Natural killer cell (primary cell): ENCODE measurements around the gene ASXL3. TPM values are rescaled to one million over a fixed set of nuclear protein-coding genes. Genes with fewer than 3 reads are reported as not detected.

Experiments
- ATAC-seq, 3 donors: fragments of 150-1000 bp in 2 of 3; fragments of 200-7000 bp in 1 of 3; cut with Tn5 transposase; 1 replicate in 1 of 3; 2 replicates in 2 of 3; pipeline ENCODE4 v1.10.0; 2021; ENCODE audit warnings: mild to moderate bottlenecking in 2 of 3, moderate library complexity in 2 of 3
- DNase-seq, 2 donors: peaks; one replicate each; pipeline versions ENCODE4 v3.0.0 to v3.0.0-alpha.2; 2013 to 2021; ENCODE audit warnings: mixed read lengths in 1 of 2
- H3K27ac ChIP-seq: one replicate; pipeline ENCODE4 v1.5.1; 2013; ENCODE audit warnings: mild to moderate bottlenecking, low read length
- H3K27me3 ChIP-seq: one replicate; pipeline ENCODE4 v1.6.1; 2013; ENCODE audit warnings: low read length; ENCODE audit not compliant: control insufficient read depth, insufficient read depth
- H3K36me3 ChIP-seq: one replicate; pipeline ENCODE4 v1.6.1; 2013; ENCODE audit warnings: low read length; ENCODE audit not compliant: control insufficient read depth, insufficient read depth
- H3K4me1 ChIP-seq: one replicate; pipeline ENCODE4 v1.6.1; 2013; ENCODE audit warnings: low read length; ENCODE audit not compliant: control insufficient read depth, insufficient read depth
- H3K4me3 ChIP-seq: one replicate; pipeline ENCODE4 v1.5.1; 2013; ENCODE audit warnings: low read length
- H3K9me3 ChIP-seq: one replicate; pipeline ENCODE4 v1.6.1; 2013; ENCODE audit warnings: low read length; ENCODE audit not compliant: control insufficient read depth, insufficient read depth
- H3K27ac Mint-ChIP-seq, 2 donors: one replicate each; pipeline ENCODE4 v1.8.0; 2022; ENCODE audit warnings: mild to moderate bottlenecking in 2 of 2, mixed read lengths in 2 of 2, moderate library complexity in 1 of 2
- H3K27me3 Mint-ChIP-seq, 2 donors: one replicate each; pipeline ENCODE4 v1.8.0; 2022; ENCODE audit warnings: low read depth in 2 of 2, mixed read lengths in 2 of 2
- H3K36me3 Mint-ChIP-seq: one replicate; pipeline ENCODE4 v1.8.0; 2022; ENCODE audit warnings: mixed read lengths
- H3K4me1 Mint-ChIP-seq, 2 donors: one replicate each; pipeline ENCODE4 v1.8.0; 2022; ENCODE audit warnings: mixed read lengths in 2 of 2
- H3K4me3 Mint-ChIP-seq: one replicate; pipeline ENCODE4 v1.8.0; 2022; ENCODE audit warnings: mild to moderate bottlenecking, moderate library complexity, mixed read lengths
- H3K9me3 Mint-ChIP-seq, 2 donors: one replicate each; pipeline ENCODE4 v1.8.0; 2022; ENCODE audit warnings: mixed read lengths in 2 of 2
- WGBS: methylation state at CpG from one replicate; pipeline ENCODE4 v1.1.7; 2013; ENCODE audit warnings: missing lambda C conversion rate; ENCODE audit not compliant: insufficient coverage; 5-methylcytosine and 5-hydroxymethylcytosine counted together
- intact Hi-C: fragments of 100-400 bp; cut with micrococcal nuclease; formaldehyde crosslinking; loops from one replicate; pipeline ENCODE4 v1.14.2; 2022
- total RNA-seq, 4 donors: library from RNA; stranded (reverse); fragments of 120-200 nt in 1 of 4; gene quantifications; one replicate each; pipeline versions ENCODE4 v1.2.3 to v1.2.4, GENCODE V29; 2013 to 2022
- TF ChIP-seq, protein P1 (sequence below): fragments of 200-600 bp; IDR thresholded peaks from one replicate; pipeline ENCODE4 v1.8.0; 2022; ENCODE audit warnings: antibody characterized with exemption

The ASXL3 gene
- total RNA-seq, 3 donors from 2014 or later (not counting 1 experiment from before 2014, with no cell fraction given), result not detected

- Mint-ChIP-seq H3K4me1 (no peaks in the 10 kb centered on the region), H3K27ac (no peak overlapping the region), H3K27me3 (no peaks in the 10 kb centered on the region), H3K4me3 (no peak overlapping the region), H3K36me3 (peaks cover 9% of the 10 kb centered on the region), H3K9me3 (peaks cover 3 to 8% of the 10 kb centered on the region in 2 donors)
- no peak overlapping the region for H3K4me3 ChIP-seq
- no peak for DNase-seq
- 69% methylated on average over 4 of the region's 4 CpGs for WGBS
- no peaks in the 10 kb centered on the region for H3K4me1 ChIP-seq
- TF ChIP-seq, protein P1, sequence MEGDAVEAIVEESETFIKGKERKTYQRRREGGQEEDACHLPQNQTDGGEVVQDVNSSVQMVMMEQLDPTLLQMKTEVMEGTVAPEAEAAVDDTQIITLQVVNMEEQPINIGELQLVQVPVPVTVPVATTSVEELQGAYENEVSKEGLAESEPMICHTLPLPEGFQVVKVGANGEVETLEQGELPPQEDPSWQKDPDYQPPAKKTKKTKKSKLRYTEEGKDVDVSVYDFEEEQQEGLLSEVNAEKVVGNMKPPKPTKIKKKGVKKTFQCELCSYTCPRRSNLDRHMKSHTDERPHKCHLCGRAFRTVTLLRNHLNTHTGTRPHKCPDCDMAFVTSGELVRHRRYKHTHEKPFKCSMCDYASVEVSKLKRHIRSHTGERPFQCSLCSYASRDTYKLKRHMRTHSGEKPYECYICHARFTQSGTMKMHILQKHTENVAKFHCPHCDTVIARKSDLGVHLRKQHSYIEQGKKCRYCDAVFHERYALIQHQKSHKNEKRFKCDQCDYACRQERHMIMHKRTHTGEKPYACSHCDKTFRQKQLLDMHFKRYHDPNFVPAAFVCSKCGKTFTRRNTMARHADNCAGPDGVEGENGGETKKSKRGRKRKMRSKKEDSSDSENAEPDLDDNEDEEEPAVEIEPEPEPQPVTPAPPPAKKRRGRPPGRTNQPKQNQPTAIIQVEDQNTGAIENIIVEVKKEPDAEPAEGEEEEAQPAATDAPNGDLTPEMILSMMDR, result no peak
- no peaks in the 10 kb centered on the region for H3K27me3 ChIP-seq
- H3K9me3 ChIP-seq, result peaks cover 3% of the 10 kb centered on the region
- H3K27ac ChIP-seq, result no peak overlapping the region
- ATAC-seq, result no peak
- H3K36me3 ChIP-seq, result no peaks in the 10 kb centered on the region
- intact Hi-C loops, result no loop called here
Measured at GRCh38 chr18:33712719-33713118, 134.7 kb downstream of the ASXL3 start.

DNA sequence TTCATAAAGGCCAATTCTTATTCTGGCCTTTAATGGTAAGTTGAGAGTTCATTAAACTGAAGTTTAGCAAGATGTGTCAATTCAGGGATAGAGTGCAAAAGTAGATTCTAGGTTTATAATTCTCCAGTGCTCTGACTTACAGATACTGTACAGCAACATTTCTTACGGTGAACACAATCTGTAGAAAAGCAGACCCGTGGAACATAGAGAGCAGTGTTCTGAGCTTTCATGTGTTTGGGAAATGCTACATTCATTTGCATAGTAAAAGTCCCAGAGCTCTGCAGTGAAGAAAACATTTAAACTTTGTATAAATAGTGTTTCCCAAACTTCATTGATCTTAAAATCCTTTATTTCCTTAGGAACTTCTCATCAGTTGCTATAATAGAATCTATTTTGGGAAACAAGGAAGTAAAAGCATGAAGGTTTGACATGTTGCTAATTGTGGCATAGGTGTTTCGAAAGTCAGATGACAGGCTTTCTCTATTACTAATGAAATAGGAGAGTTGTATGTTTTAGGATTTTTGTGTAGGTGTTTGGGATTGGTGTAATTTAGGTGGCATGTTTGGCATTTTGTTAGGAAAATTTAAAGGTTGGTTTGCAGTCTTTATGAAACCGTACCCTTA is 138.2 kb downstream of the ASXL3 start:
- TF ChIP-seq, protein P1, result no peak
- no peak for DNase-seq
- intact Hi-C loops, result no loop called here
- H3K27me3 Mint-ChIP-seq, result no peaks in the 10 kb centered on the region
- no peaks in the 10 kb centered on the region for H3K4me1 Mint-ChIP-seq
- 85% methylated on average over 4 of the region's 4 CpGs for WGBS
- Histone ChIP-seq H3K27ac (no peak overlapping the region), H3K4me1 (no peaks in the 10 kb centered on the region), H3K9me3 (peaks cover 3% of the 10 kb centered on the region), H3K27me3 (no peaks in the 10 kb centered on the region), H3K36me3 (no peaks in the 10 kb centered on the region), H3K4me3 (no peak overlapping the region)
- peaks cover 9% of the 10 kb centered on the region for H3K36me3 Mint-ChIP-seq
- H3K9me3 Mint-ChIP-seq, result peaks cover 3 to 10% of the 10 kb centered on the region in 2 donors
- ATAC-seq, result no peak
- H3K4me3 Mint-ChIP-seq, result no peak overlapping the region
- H3K27ac Mint-ChIP-seq, result no peak overlapping the region

DNA sequence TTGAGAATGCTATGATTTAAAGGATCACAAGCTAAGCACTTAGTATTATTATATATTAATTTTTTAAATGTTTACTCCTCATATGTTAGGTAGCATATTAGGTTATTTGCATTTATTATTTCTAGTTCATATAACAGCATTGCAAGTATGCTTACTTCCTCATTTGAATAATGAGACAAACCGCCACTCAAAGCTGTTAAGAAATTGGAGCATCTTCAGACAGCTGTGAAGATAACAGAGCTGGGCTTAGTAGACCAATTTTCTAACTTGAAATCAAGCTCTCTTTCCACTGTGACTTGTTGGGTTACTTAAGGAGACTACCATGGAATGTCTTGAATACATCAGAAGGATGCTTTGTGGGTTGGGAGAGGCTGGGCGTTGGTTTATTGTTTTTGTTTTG is 139.3 kb downstream of the ASXL3 start:
- no peak overlapping the region for H3K4me3 ChIP-seq
- ATAC-seq (no peak), DNase-seq (no peak)
- intact Hi-C loops, result no loop called here
- no peaks in the 10 kb centered on the region for H3K4me1 Mint-ChIP-seq
- H3K9me3 Mint-ChIP-seq, result peaks cover 3 to 10% of the 10 kb centered on the region in 2 donors
- no peaks in the 10 kb centered on the region for H3K27me3 ChIP-seq
- H3K27ac ChIP-seq, result no peak overlapping the region
- TF ChIP-seq, protein P1, result no peak
- H3K9me3 ChIP-seq, result peaks cover 3% of the 10 kb centered on the region
- no peak overlapping the region for H3K4me3 Mint-ChIP-seq
- no peak overlapping the region for H3K27ac Mint-ChIP-seq
- 90% methylated on average over 2 of the region's 2 CpGs for WGBS
- no peaks in the 10 kb centered on the region for H3K27me3 Mint-ChIP-seq
- H3K36me3 Mint-ChIP-seq, result peaks cover 9% of the 10 kb centered on the region
- no peaks in the 10 kb centered on the region for H3K4me1 ChIP-seq
- no peaks in the 10 kb centered on the region for H3K36me3 ChIP-seq

- DNase-seq (no peak), ATAC-seq (no peak)
- Histone ChIP-seq H3K27ac (no peak overlapping the region), H3K4me1 (no peaks in the 10 kb centered on the region), H3K27me3 (no peaks in the 10 kb centered on the region), H3K9me3 (no peaks in the 10 kb centered on the region), H3K4me3 (no peak overlapping the region), H3K36me3 (no peaks in the 10 kb centered on the region)
- Mint-ChIP-seq H3K36me3 (peaks cover 3% of the 10 kb centered on the region), H3K27me3 (no peaks in the 10 kb centered on the region), H3K9me3 (peaks cover 3 to 8% of the 10 kb centered on the region in 2 donors), H3K4me1 (no peaks in the 10 kb centered on the region), H3K4me3 (no peak overlapping the region), H3K27ac (no peak overlapping the region)
- 68% methylated on average over 2 of the region's 2 CpGs for WGBS
- intact Hi-C loops, result no loop called here
- TF ChIP-seq, protein P1, result no peak
Measured at GRCh38 chr18:33720133-33720532, 142.1 kb downstream of the ASXL3 start.
